NCI-H2227 (cell line): ENCODE data around the gene SLC19A3.
"Not testable (repeated sequence)": the region's sequence is repeated elsewhere in the genome, so short reads cannot be mapped to it uniquely, and the experiment has no call there.

ENCODE experiments used
- DNase-seq: peaks from one replicate; lab custom pipeline; 2025; ENCODE audit not compliant: unreplicated experiment; lab: John Stamatoyannopoulos, UW

The SLC19A3 gene

GRCh38 chr2:227703961-227704360 is 13.9 kb downstream of the SLC19A3 start:
- no peak for DNase-seq

- DNase-seq: no peak
These were observed 14.5 kb downstream of the SLC19A3 start for GRCh38 chr2:227703280-227703732.

- no peak for DNase-seq
These were observed 16.3 kb downstream of the SLC19A3 start for GRCh38 chr2:227701556-227701955.

GRCh38 chr2:227696990-227697679 is 20.7 kb downstream of the SLC19A3 start:
- DNase-seq: no peak

GRCh38 chr2:227687189-227687588 is 30.6 kb downstream of the SLC19A3 start:
- DNase-seq: no peak

GRCh38 chr2:227684258-227684657 is 33.6 kb downstream of the SLC19A3 start:
- DNase-seq: no peak

- DNase-seq: no peak
These were observed 39.9 kb downstream of the SLC19A3 start for GRCh38 chr2:227677928-227678327.

- DNase-seq: no peak
These were observed 43.3 kb downstream of the SLC19A3 start for GRCh38 chr2:227674485-227674884.

GRCh38 chr2:227673620-227674019 is 44.2 kb downstream of the SLC19A3 start:
- DNase-seq: not testable (repeated sequence)

- DNase-seq: no peak
These were observed 46.5 kb downstream of the SLC19A3 start for GRCh38 chr2:227671170-227671905.

GRCh38 chr2:227666631-227667170 is 51.1 kb downstream of the SLC19A3 start, which contains the start of gene SCYGR5:
TSS of gene SCYGR5 (plus strand) at chr2:227666804. CDS start at chr2:227666804, 0 bp downstream.
- not testable (repeated sequence) for DNase-seq

GRCh38 chr2:227665189-227665940 is 52.5 kb downstream of the SLC19A3 start:
- DNase-seq: no peak

- no peak for DNase-seq
These were observed 56.0 kb downstream of the SLC19A3 start for GRCh38 chr2:227661827-227662226.

GRCh38 chr2:227661025-227661649 is 56.7 kb downstream of the SLC19A3 start:
- no peak for DNase-seq

GRCh38 chr2:227657199-227657845 is 60.5 kb downstream of the SLC19A3 start:
- DNase-seq: no peak

GRCh38 chr2:227655454-227655853 is 62.4 kb downstream of the SLC19A3 start:
- DNase-seq: no peak

- no peak for DNase-seq
These were observed 63.4 kb downstream of the SLC19A3 start for GRCh38 chr2:227654426-227654825.

- DNase-seq: no peak
These were observed 64.4 kb downstream of the SLC19A3 start for GRCh38 chr2:227653419-227653818.

GRCh38 chr2:227643990-227644551 is 73.8 kb downstream of the SLC19A3 start:
- DNase-seq: no peak

GRCh38 chr2:227642656-227643055 is 75.2 kb downstream of the SLC19A3 start:
- no peak for DNase-seq
